ENCODE results near the gene OR1J2.
"Not testable (repeated sequence)": the region's sequence is repeated elsewhere in the genome, so short reads cannot be mapped to it uniquely, and the experiment has no call there.

Gene OR1J2

GRCh38 chr9:122510502-122510901 is at the start of gene OR1J2:
TSS of gene OR1J2 (plus strand) at chr9:122510802. CDS start at chr9:122510802, 0 bp downstream.
- no peak for DNase-seq

- DNase-seq = peak; percentile 65
Measured at GRCh38 chr9:122463828-122464632, 46.6 kb upstream of the OR1J2 start.

GRCh38 chr9:122464633-122465567 is 45.7 kb upstream of the OR1J2 start:
- DNase-seq = peak; percentile 84

DNA sequence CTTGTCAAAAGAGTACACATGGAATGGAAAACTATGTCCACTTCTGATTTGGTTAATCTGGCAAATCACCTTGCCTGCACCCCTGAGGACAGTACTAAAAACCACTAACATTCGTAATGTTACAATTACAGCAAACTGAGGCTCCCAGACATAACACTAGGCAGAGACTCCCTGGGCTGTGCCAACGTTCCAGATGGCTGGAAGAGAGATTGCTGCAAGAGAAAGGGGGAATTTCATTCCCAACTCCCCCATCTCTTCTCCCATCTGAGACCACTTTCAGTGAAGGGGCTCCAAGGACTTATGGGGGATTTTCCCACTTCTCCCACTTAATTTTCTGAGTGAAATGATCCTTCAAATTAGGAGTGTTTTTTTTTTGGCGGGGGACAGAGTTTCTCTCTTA is 44.1 kb upstream of the OR1J2 start:
- DNase-seq = no peak

DNA sequence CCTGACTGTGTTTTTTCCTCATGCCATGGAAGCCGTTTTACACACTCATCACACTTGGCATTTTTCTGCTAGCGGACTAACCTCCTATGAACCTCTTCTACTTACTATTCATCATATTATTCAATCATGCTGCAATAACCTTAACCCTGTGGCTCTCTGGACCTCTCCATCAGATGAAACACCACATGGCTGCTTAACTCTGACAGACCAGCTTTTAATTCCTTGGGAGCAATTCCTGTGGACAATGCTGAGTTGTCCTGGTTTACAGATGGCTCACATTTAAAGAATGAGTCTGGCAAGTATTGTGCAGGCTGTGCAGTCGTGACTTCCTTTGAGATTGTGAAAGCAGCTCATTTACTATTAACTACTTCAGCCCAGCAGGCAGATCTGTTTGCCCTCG is 41.9 kb upstream of the OR1J2 start:
- no peak for DNase-seq

DNA sequence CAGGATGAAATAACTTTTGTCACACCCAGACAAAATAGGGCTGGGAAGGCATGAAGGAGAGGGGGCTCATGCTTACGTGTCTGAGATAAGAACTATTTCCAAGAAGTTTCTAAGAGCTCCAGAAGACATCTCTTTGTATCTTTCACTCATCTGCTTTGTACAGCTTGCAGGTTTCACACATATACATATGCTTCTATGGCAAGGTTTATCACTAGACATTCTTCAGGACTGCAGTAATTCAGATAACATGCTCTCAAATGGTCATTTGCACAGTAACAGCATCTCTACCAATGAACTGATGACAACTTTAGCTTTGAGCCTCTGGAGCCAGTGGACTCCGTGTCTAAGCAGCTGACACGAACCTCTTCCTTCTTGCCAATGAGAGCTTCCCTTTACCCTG is 36.0 kb upstream of the OR1J2 start:
- DNase-seq = no peak

DNA sequence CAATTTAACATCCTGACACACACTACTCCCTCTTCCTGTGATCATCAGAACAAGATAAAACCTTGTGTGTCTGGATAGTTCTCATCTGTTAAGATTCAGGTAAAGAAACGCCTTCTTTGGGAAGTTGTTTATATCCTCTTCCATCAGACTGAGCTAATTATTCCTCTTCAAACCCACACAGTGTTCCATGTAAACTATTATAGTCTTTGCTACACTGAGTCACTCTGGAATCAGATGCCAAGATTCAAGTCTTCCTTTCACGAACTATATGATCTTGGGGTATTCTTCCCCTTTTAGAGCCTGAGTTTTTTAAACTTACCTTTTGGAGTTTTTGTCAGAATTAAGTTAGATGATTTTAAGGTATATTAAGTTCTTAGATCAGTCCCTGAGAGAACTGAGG is 34.9 kb upstream of the OR1J2 start:
- no peak for DNase-seq

- no peak for DNase-seq
Measured at GRCh38 chr9:122477346-122477745, 33.3 kb upstream of the OR1J2 start.

GRCh38 chr9:122477826-122478225 is 32.8 kb upstream of the OR1J2 start, which contains the start of gene OR1J1:
TSS of gene OR1J1 (minus strand) at chr9:122477926. CDS start at chr9:122477926, 0 bp downstream.
- DNase-seq = no peak

DNA sequence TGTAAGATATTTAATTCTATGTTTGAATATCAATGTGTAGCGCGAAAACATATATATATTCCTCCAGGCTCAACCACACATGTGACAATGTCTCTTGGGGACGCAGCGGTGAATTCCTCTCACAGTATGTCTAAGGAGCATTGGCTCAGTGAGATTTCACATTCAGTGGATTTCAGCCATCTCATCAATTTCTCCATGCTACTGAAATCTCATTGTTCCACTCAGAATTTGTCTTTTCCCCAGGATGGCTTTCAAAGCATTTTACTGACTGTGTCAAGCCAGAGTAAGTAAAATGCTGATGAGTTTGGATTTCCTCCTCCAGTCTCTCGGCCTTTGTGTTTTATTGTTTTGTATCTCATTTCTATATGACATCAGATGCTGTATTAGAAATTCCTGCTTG is 31.5 kb upstream of the OR1J2 start:
- DNase-seq = no peak

- no peak for DNase-seq
Measured at GRCh38 chr9:122498883-122499288, 11.7 kb upstream of the OR1J2 start.

- DNase-seq = no peak
Measured at GRCh38 chr9:122506964-122507363, 3.6 kb upstream of the OR1J2 start.

- DNase-seq = no peak
Measured at GRCh38 chr9:122518226-122518625, 7.6 kb downstream of the OR1J2 start.

GRCh38 chr9:122518841-122519240 is 8.2 kb downstream of the OR1J2 start, which contains the start of gene OR1J4:
TSS of gene OR1J4 (plus strand) at chr9:122519141. CDS start at chr9:122519141, 0 bp downstream.
- no peak for DNase-seq

GRCh38 chr9:122519376-122519775 is 8.8 kb downstream of the OR1J2 start:
- DNase-seq = no peak

DNA sequence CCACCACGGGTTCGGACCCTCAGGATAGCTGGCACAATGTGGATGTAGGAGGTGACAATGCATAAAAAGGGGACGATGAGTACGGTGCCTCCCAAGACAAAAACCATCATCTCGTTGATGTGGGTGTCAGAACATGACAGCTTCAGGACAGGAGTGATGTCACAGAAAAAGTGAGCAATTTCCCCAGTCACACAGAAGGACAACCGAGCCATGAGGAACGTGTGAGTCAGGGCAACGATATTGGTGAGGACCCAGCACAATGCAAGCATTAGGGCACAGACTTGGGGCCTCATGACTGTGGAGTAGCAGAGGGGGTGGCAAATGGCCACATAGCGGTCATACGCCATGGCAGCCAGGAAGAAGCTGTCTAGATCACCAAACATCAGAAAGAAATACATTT is 16.0 kb downstream of the OR1J2 start:
- DNase-seq = no peak

DNA sequence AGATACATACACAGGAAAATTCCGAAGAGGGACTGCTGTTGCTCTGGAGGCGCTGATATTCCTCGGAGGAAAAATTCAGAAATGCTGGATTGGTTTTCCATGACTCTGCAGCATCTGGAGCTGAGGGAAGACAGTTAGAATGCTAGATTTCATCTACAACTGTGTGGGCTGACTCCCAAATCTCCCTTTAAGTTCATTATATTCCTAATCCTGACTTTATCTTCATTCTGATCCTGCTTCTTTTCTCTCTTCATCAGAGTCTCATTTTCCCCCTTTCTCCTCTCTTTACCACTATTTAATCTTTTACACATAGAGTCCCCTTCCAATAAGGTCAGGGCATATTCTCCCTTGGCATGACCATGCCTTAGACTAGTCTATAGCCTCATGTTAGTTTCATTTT is 16.6 kb downstream of the OR1J2 start, which contains the start of gene OR1N1:
TSS of gene OR1N1 (minus strand) at position 101 of the 400 bp plus-strand sequence. CDS start at position 101, 0 bp downstream.
- no peak for DNase-seq

- not testable (repeated sequence) for DNase-seq
Measured at GRCh38 chr9:122531157-122531556, 20.6 kb downstream of the OR1J2 start.

GRCh38 chr9:122536134-122536533 is 25.5 kb downstream of the OR1J2 start:
- DNase-seq = no peak

- DNase-seq = not testable (repeated sequence)
Measured at GRCh38 chr9:122537066-122537465, 26.5 kb downstream of the OR1J2 start.

- no peak for DNase-seq
Measured at GRCh38 chr9:122538757-122539156, 28.2 kb downstream of the OR1J2 start.

DNA sequence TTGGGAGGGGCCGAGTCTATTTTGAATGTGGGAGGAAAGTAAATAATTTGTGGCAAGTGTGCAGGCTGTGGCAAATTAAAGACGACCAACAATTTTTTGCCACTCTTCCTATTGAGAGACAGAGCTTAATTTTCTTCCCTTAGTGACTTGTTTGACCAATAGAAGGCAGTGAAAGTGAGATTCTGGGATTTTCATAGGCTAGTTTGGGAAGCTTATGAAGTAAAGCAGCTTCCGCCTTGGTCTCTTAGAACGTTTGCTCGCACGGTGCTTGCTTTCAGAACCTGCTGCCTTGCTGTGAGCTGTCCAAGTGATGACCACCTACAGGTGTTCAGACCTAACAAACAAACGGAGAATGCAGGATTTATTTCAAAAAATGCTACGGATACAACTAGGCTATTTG is 35.6 kb downstream of the OR1J2 start:
- DNase-seq = no peak

DNA sequence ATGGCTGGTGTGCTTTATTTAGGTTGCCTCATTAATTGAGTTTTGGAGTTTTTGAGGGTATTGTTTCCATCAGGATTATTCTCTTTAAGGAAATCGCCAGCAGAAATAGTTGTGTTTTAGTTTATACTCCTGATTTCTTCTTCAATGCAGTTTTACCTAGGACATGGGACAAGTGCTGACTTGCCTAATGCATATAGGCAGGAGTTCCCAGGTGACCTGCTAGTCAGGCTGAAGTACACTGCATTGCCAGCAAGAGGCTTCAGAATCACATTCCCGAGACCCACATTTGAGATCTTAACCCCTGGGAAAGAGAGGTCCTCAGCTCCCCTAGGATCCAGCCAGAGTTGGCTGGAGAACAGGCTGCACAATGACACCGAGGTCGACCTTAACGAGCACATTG is 40.8 kb downstream of the OR1J2 start:
- DNase-seq = no peak

- DNase-seq = no peak
Measured at GRCh38 chr9:122552812-122553211, 42.2 kb downstream of the OR1J2 start, which contains the start of gene OR1N2. TSS of gene OR1N2 (plus strand) at chr9:122553112. CDS start at chr9:122553212, 100 bp downstream.
